Hepatocyte (in vitro differentiated cells): ENCODE results near the gene CNBP.

ENCODE experiments used
- CTCF ChIP-seq: fragments of 200-600 bp; sonication (generic); IDR thresholded peaks from 2 replicates; pipeline ENCODE4 v1.5.1; 2016; ENCODE audit warnings: antibody characterized with exemption, mild to moderate bottlenecking; ENCODE audit not compliant: poor library complexity
- EZH2 ChIP-seq: fragments of 200-600 bp; sonication (generic); IDR thresholded peaks from 2 replicates; pipeline ENCODE4 v1.6.1; 2016; ENCODE audit warnings: antibody characterized with exemption, mild to moderate bottlenecking, borderline replicate concordance

GRCh38 chr3:129226374-129226773 lies 42.7 kb upstream of the CNBP start:
- TF ChIP-seq CTCF: no peak
- TF ChIP-seq EZH2: no peak
